ENCODE data around the gene PPM1D. TPM values are rescaled to one million over a fixed set of nuclear protein-coding genes. Genes with fewer than 3 reads are reported as not detected.
A peak's percentile ranks its signal among the peaks of the same experiment; 100 is the strongest.

Gene PPM1D
- total and polyA plus RNA-seq, 2 of the 13 experiments (the other 11 are each of a cell fraction or from before 2014, with no cell fraction given) = 8.0 to 26.2 TPM

DNA sequence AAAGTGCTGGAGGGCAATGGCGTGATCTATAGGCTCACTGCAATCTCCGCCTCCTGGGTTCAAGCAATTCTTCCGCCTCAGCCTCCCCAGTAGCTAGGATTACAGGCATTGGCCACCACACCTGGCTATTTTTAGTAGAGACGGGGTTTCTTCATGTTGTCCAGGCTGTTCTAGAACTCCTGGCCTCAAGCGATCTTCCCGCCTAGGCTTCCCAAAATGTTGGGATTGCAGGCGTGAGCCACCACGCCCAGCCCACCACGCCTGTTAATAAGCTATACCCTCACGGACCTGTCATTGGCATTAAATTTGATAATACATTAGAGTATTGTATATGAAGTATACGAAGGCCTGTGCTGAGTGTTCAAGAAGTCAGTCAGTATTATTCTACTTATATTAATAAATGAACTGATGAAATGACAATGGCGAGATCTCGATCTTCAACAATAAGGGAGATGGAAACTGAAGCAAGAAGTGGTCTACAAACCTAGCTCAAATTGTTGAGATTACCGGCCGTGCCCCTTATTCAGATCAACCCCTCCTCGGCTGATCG is 76.8 kb downstream of the PPM1D start (continued):
- TF ChIP-seq, protein P1, sequence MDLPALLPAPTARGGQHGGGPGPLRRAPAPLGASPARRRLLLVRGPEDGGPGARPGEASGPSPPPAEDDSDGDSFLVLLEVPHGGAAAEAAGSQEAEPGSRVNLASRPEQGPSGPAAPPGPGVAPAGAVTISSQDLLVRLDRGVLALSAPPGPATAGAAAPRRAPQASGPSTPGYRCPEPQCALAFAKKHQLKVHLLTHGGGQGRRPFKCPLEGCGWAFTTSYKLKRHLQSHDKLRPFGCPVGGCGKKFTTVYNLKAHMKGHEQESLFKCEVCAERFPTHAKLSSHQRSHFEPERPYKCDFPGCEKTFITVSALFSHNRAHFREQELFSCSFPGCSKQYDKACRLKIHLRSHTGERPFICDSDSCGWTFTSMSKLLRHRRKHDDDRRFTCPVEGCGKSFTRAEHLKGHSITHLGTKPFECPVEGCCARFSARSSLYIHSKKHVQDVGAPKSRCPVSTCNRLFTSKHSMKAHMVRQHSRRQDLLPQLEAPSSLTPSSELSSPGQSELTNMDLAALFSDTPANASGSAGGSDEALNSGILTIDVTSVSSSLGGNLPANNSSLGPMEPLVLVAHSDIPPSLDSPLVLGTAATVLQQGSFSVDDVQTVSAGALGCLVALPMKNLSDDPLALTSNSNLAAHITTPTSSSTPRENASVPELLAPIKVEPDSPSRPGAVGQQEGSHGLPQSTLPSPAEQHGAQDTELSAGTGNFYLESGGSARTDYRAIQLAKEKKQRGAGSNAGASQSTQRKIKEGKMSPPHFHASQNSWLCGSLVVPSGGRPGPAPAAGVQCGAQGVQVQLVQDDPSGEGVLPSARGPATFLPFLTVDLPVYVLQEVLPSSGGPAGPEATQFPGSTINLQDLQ (CRISPR knock-in tag; IDR thresholded peaks at IDR 0.05) = no peak
- TF ChIP-seq ZNF891 (CRISPR knock-in tag; IDR thresholded peaks at IDR 0.05) = no peak
- TF ChIP-seq MBNL3 (CRISPR knock-in tag; conservative IDR thresholded peaks at IDR 0.05) = no peak
- TF ChIP-seq ZNF781 (CRISPR knock-in tag; IDR thresholded peaks at IDR 0.05; ENCODE audit: borderline replicate concordance, not compliant biosample characterization) = peak; percentile 19
- TF ChIP-seq, protein P2, sequence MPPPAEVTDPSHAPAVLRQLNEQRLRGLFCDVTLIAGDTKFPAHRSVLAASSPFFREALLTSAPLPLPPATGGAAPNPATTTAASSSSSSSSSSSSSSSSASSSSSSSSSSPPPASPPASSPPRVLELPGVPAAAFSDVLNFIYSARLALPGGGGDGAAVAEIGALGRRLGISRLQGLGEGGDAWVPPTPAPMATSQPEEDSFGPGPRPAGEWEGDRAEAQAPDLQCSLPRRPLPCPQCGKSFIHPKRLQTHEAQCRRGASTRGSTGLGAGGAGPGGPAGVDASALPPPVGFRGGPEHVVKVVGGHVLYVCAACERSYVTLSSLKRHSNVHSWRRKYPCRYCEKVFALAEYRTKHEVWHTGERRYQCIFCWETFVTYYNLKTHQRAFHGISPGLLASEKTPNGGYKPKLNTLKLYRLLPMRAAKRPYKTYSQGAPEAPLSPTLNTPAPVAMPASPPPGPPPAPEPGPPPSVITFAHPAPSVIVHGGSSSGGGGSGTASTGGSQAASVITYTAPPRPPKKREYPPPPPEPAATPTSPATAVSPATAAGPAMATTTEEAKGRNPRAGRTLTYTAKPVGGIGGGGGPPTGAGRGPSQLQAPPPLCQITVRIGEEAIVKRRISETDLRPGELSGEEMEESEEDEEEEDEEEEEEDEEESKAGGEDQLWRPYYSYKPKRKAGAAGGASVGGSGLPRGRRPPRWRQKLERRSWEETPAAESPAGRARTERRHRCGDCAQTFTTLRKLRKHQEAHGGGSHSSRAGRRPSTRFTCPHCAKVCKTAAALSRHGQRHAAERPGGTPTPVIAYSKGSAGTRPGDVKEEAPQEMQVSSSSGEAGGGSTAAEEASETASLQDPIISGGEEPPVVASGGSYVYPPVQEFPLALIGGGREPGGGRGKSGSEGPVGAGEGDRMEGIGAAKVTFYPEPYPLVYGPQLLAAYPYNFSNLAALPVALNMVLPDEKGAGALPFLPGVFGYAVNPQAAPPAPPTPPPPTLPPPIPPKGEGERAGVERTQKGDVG (CRISPR knock-in tag; IDR thresholded peaks at IDR 0.05; ENCODE audit: borderline replicate concordance) = 0 out of 2 replicates have a peak, but pooled peaks have one; percentile 2
- TF ChIP-seq ZC3H4 (CRISPR knock-in tag; IDR thresholded peaks at IDR 0.05; ENCODE audit: borderline replicate concordance) = no peak
- TF ChIP-seq SYNCRIP (IDR thresholded peaks at IDR 0.05; ENCODE audit: insufficient read depth, low read depth, low read length) = no peak
- TF ChIP-seq, protein P3, sequence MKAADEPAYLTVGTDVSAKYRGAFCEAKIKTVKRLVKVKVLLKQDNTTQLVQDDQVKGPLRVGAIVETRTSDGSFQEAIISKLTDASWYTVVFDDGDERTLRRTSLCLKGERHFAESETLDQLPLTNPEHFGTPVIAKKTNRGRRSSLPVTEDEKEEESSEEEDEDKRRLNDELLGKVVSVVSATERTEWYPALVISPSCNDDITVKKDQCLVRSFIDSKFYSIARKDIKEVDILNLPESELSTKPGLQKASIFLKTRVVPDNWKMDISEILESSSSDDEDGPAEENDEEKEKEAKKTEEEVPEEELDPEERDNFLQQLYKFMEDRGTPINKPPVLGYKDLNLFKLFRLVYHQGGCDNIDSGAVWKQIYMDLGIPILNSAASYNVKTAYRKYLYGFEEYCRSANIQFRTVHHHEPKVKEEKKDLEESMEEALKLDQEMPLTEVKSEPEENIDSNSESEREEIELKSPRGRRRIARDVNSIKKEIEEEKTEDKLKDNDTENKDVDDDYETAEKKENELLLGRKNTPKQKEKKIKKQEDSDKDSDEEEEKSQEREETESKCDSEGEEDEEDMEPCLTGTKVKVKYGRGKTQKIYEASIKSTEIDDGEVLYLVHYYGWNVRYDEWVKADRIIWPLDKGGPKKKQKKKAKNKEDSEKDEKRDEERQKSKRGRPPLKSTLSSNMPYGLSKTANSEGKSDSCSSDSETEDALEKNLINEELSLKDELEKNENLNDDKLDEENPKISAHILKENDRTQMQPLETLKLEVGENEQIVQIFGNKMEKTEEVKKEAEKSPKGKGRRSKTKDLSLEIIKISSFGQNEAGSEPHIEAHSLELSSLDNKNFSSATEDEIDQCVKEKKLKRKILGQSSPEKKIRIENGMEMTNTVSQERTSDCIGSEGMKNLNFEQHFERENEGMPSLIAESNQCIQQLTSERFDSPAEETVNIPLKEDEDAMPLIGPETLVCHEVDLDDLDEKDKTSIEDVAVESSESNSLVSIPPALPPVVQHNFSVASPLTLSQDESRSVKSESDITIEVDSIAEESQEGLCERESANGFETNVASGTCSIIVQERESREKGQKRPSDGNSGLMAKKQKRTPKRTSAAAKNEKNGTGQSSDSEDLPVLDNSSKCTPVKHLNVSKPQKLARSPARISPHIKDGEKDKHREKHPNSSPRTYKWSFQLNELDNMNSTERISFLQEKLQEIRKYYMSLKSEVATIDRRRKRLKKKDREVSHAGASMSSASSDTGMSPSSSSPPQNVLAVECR (CRISPR knock-in tag; IDR thresholded peaks at IDR 0.05; ENCODE audit: borderline replicate concordance) = no peak; the same call in 1 of the 2 replicates
- TF ChIP-seq ZNF253 (CRISPR knock-in tag; IDR thresholded peaks at IDR 0.05; ENCODE audit: borderline replicate concordance) = no peak
- TF ChIP-seq FIP1L1 (IDR thresholded peaks at IDR 0.05; ENCODE audit: borderline replicate concordance, insufficient read depth, low read depth, low read length) = no peak
- no peak for TF ChIP-seq SIN3A (IDR thresholded peaks at IDR 0.05; ENCODE audit: borderline replicate concordance, low read depth, low read length)
- TF ChIP-seq ZNF121 (CRISPR knock-in tag; IDR thresholded peaks at IDR 0.05) = no peak
- TF ChIP-seq, protein P4, sequence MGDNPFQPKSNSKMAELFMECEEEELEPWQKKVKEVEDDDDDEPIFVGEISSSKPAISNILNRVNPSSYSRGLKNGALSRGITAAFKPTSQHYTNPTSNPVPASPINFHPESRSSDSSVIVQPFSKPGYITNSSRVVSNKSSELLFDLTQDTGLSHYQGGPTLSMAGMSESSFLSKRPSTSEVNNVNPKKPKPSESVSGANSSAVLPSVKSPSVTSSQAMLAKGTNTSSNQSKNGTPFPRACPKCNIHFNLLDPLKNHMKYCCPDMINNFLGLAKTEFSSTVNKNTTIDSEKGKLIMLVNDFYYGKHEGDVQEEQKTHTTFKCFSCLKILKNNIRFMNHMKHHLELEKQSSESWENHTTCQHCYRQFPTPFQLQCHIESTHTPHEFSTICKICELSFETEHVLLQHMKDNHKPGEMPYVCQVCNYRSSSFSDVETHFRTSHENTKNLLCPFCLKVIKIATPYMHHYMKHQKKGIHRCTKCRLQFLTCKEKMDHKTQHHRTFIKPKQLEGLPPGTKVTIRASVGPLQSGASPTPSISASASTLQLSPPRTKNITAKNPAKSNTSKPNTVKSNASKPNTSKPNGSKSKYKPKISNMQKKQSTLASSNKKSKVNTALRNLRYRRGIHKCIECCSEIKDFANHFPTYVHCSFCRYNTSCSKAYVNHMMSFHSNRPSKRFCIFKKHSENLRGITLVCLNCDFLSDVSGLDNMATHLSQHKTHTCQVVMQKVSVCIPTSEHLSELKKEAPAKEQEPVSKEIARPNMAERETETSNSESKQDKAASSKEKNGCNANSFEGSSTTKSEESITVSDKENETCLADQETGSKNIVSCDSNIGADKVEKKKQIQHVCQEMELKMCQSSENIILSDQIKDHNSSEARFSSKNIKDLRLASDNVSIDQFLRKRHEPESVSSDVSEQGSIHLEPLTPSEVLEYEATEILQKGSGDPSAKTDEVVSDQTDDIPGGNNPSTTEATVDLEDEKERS (CRISPR knock-in tag; IDR thresholded peaks at IDR 0.05) = peak; percentile 60; the same call in 1 of the 2 replicates
- peak; percentile 10; the same call in 1 of the 2 replicates for TF ChIP-seq ZNF816 (CRISPR knock-in tag; IDR thresholded peaks at IDR 0.05; ENCODE audit: borderline replicate concordance)
- 0 out of 2 replicates have a peak, but pooled peaks have one; percentile 15 for TF ChIP-seq KLF6 (CRISPR knock-in tag; IDR thresholded peaks at IDR 0.05)

All from HepG2 (cell line).